ENCODE data around the gene TESMIN.

GRCh38 chr11:68677432-68677831 lies 73.9 kb downstream of the TESMIN start:
- TF ChIP-seq FOXK2 (IDR thresholded peaks at IDR 0.05) (no peak), CTBP1 (IDR thresholded peaks at IDR 0.05; ENCODE audit: borderline replicate concordance) (no peak), SP1 (IDR thresholded peaks at IDR 0.05) (no peak), PKNOX1 (IDR thresholded peaks at IDR 0.05) (no peak), ARNT (IDR thresholded peaks at IDR 0.05) (no peak), ZNF384 (IDR thresholded peaks at IDR 0.05) (no peak), ELF4 (IDR thresholded peaks at IDR 0.05) (no peak), NFRKB (IDR thresholded peaks at IDR 0.05) (no peak), FOXA1 (IDR thresholded peaks at IDR 0.05) (no peak), FOXM1 (IDR thresholded peaks at IDR 0.05; ENCODE audit: borderline replicate concordance) (no peak), HDGF (IDR thresholded peaks at IDR 0.05; ENCODE audit: borderline replicate concordance) (no peak), SUZ12 (IDR thresholded peaks at IDR 0.05) (no peak)

Data from HEK293T (cell line).